C4-2B (cell line): ENCODE data around the gene PPP2R5E.
"Not testable (repeated sequence)": the region's sequence is repeated elsewhere in the genome, so short reads cannot be mapped to it uniquely, and the experiment has no call there.

ENCODE experiments used
- CTCF ChIP-seq: fragments of 450-650 bp; conservative IDR thresholded peaks from 2 replicates; pipeline ENCODE4 v1.5.1; 2017; ENCODE audit warnings: mild to moderate bottlenecking
- ZFX ChIP-seq: fragments of 450-650 bp; IDR thresholded peaks from 2 replicates; pipeline ENCODE4 v1.6.1; 2017

GRCh38 chr14:63583046-63583445, 39.9 kb upstream of the PPP2R5E start:
- not testable (repeated sequence) for TF ChIP-seq CTCF, ZFX
